Right atrium auricular region (tissue), 2 donors: ENCODE results near the gene CCDC138. TPM values are rescaled to one million over a fixed set of nuclear protein-coding genes. Genes with fewer than 3 reads are reported as not detected.

Source experiments
- DNase-seq: peaks from one replicate; pipeline ENCODE4 v3.0.0-alpha.2; 2019; ENCODE audit warnings: low spot score
- H3K27ac ChIP-seq, 2 donors: fragments of 200-600 bp; sonication (generic); 1 replicate in 1 of 2; 2 replicates in 1 of 2; pipeline ENCODE4 v1.5.1; 2016 to 2019
- H3K27me3 ChIP-seq, 2 donors: fragments of 200-600 bp; sonication (generic); one replicate each; pipeline versions ENCODE4 v1.5.1 to v1.6.0; 2017 to 2019
- H3K36me3 ChIP-seq: fragments of 200-600 bp; sonication (generic); one replicate; pipeline ENCODE4 v1.5.1; 2016
- H3K4me1 ChIP-seq, 2 donors: fragments of 200-600 bp; sonication (generic); one replicate each; pipeline versions ENCODE4 v1.5.1 to v1.6.0; 2017 to 2019
- H3K4me3 ChIP-seq, 2 donors: fragments of 200-600 bp; sonication (generic); 1 replicate in 1 of 2; 2 replicates in 1 of 2; pipeline ENCODE4 v1.5.1; 2017 to 2019; ENCODE audit warnings: mild to moderate bottlenecking in 1 of 2, moderate library complexity in 1 of 2
- H3K9me3 ChIP-seq, 2 donors: fragments of 200-600 bp; sonication (generic); one replicate each; pipeline ENCODE4 v1.5.1; 2019
- total RNA-seq, 2 donors: library from RNA; depleted of rRNA; stranded (reverse); fragments of >200 nt; gene quantifications; one replicate each; pipeline ENCODE4 v1.1.0, GENCODE V29; 2016
- TF ChIP-seq, protein P1 (sequence below), 2 donors: fragments of 200-600 bp; sonication (generic); IDR thresholded peaks; one replicate each; pipeline ENCODE4 v1.5.1; 2019; ENCODE audit warnings: antibody characterized with exemption in 2 of 2

Gene CCDC138
- total RNA-seq, 2 donors from 2014 or later = 1.0 to 1.5 TPM

DNA sequence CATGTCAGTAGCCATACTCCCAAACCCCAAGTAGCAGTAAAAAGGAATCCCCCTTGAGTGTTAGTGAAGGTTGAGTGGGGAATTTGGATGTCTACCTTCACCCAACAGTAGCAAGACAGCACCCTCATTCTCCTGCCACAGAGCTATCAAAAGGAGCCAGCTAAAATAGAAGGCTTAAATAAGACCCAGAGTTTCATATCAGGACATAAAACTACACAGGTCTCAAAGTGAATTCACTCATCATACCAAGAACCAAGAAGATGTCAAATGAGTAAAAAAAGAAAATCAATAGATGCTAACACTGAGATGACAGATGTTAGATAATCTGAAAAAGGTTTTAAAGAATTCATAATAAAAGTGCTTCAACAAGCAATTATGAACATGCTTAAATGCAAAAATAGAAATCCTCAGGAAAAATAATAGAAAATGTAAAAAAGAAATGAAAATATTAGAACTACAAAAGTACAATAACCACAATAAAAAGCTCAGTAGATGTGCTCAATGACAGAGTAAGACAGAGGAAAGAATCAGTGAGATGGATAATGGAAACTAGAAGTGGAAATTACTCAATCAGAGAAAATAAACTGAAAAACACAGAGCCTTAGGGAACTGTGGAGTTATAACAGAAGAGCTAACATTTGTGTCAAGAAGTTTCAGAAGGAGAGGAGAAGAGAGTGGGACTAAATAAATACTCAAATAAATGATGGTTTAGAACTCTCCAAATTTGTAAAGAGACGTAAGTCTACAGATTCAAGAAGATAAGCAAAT, 111.9 kb downstream of the CCDC138 start:
- Histone ChIP-seq H3K36me3 (no peaks in the 10 kb centered on the region), H3K27ac (no peak overlapping the region), H3K4me3 (no peak overlapping the region), H3K4me1 (no peaks in the 10 kb centered on the region), H3K27me3 (no peaks in the 10 kb centered on the region), H3K9me3 (peaks cover 0 to 7% of the 10 kb centered on the region in 2 donors)
- TF ChIP-seq, protein P1, sequence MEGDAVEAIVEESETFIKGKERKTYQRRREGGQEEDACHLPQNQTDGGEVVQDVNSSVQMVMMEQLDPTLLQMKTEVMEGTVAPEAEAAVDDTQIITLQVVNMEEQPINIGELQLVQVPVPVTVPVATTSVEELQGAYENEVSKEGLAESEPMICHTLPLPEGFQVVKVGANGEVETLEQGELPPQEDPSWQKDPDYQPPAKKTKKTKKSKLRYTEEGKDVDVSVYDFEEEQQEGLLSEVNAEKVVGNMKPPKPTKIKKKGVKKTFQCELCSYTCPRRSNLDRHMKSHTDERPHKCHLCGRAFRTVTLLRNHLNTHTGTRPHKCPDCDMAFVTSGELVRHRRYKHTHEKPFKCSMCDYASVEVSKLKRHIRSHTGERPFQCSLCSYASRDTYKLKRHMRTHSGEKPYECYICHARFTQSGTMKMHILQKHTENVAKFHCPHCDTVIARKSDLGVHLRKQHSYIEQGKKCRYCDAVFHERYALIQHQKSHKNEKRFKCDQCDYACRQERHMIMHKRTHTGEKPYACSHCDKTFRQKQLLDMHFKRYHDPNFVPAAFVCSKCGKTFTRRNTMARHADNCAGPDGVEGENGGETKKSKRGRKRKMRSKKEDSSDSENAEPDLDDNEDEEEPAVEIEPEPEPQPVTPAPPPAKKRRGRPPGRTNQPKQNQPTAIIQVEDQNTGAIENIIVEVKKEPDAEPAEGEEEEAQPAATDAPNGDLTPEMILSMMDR (IDR thresholded peaks at IDR 0.05) = no peak
- no peak for DNase-seq

- DNase-seq = no peak
- Histone ChIP-seq H3K27ac (no peak overlapping the region), H3K36me3 (no peaks in the 10 kb centered on the region), H3K4me3 (no peak overlapping the region), H3K9me3 (peaks cover 0 to 7% of the 10 kb centered on the region in 2 donors), H3K4me1 (peaks cover 0 to 4% of the 10 kb centered on the region in 2 donors), H3K27me3 (no peaks in the 10 kb centered on the region)
- TF ChIP-seq, protein P1 (IDR thresholded peaks at IDR 0.05) = no peak
These were observed 118.1 kb downstream of the CCDC138 start for GRCh38 chr2:108904680-108905079.

DNA sequence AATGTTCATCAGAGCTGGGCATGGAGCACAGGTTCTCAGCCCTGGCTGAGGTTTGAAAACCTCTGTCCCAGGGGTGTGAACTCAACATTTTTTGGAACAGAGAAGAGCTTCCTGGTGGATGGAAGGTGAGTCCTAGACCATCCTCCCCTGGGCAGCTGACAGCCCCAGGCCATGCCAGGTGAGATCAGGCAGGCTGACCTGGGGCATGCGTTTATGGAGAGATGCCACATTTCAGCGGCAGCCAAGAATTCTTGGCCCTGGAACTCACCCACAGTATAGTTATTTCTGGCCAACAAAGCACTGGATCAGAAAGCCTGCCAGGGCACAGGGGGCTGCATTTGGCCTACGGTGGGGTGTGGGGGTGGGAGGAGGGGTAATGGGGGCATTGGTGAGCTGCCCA, 118.6 kb downstream of the CCDC138 start:
- peaks cover 0 to 3% of the 10 kb centered on the region in 2 donors for H3K9me3 ChIP-seq
- H3K27ac ChIP-seq = no peak overlapping the region
- no peak for DNase-seq
- H3K27me3 ChIP-seq = no peaks in the 10 kb centered on the region
- H3K4me1 ChIP-seq = peaks cover 0 to 4% of the 10 kb centered on the region in 2 donors
- H3K36me3 ChIP-seq = no peaks in the 10 kb centered on the region
- TF ChIP-seq, protein P1 (IDR thresholded peaks at IDR 0.05) = no peak
- no peak overlapping the region for H3K4me3 ChIP-seq

DNA sequence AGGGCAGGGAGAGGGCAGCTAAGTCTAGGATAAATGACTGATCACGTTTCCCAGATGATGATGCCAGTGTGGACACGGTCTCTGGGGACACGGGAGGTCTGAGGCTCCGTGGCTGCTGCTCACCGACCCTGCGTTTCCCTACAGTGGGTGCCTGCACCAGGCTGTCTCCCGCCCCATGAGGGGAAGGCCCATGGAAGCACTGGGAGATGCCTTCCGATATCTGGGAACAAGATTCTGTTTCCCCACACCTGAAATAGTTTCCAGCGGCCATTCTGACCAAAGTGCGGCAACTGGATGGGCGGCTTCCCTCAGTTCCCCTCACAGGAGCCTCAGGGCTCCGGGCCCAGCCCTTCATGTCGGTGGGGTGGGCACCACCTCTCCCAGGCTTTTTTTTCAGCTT, 119.3 kb downstream of the CCDC138 start:
- Histone ChIP-seq H3K4me1 (peaks cover 0 to 4% of the 10 kb centered on the region in 2 donors), H3K4me3 (no peak overlapping the region), H3K27me3 (no peaks in the 10 kb centered on the region), H3K27ac (no peak overlapping the region), H3K36me3 (no peaks in the 10 kb centered on the region), H3K9me3 (no peaks in the 10 kb centered on the region)
- TF ChIP-seq, protein P1 (IDR thresholded peaks at IDR 0.05) = no peak
- DNase-seq = peak; percentile 28

GRCh38 chr2:108906403-108907077, 120.0 kb downstream of the CCDC138 start:
- Histone ChIP-seq H3K27ac (no peak overlapping the region), H3K4me1 (peaks cover 0 to 4% of the 10 kb centered on the region in 2 donors), H3K9me3 (no peaks in the 10 kb centered on the region), H3K4me3 (no peak overlapping the region), H3K27me3 (no peaks in the 10 kb centered on the region), H3K36me3 (no peaks in the 10 kb centered on the region)
- peak; percentile 42 for DNase-seq
- TF ChIP-seq, protein P1 (IDR thresholded peaks at IDR 0.05) = no peak
